ENCODE results near the gene SGK2. TPM values are rescaled to one million over a fixed set of nuclear protein-coding genes. Genes with fewer than 3 reads are reported as not detected.
A peak's percentile ranks its signal among the peaks of the same experiment; 100 is the strongest.

Gene SGK2
- total RNA-seq, 1 donor from 2014 or later, result 8.3 TPM

GRCh38 chr20:43536041-43536816, 22.6 kb upstream of the SGK2 start:
- DNase-seq, result no peak

GRCh38 chr20:43536817-43537440, 21.9 kb upstream of the SGK2 start:
- no peak for DNase-seq

- DNase-seq, result peak; percentile 26
Observed at GRCh38 chr20:43537921-43538877, 20.6 kb upstream of the SGK2 start.

- DNase-seq, result no peak
Observed at GRCh38 chr20:43538878-43539700, 19.7 kb upstream of the SGK2 start.

GRCh38 chr20:43539975-43540672, 18.7 kb upstream of the SGK2 start:
- DNase-seq, result no peak

- DNase-seq, result no peak
Observed at GRCh38 chr20:43540673-43541060, 18.2 kb upstream of the SGK2 start.

- no peak for DNase-seq
Observed at GRCh38 chr20:43541214-43541613, 17.6 kb upstream of the SGK2 start.

- DNase-seq, result no peak
Observed at GRCh38 chr20:43542161-43542560, 16.7 kb upstream of the SGK2 start.

GRCh38 chr20:43542674-43543073, 16.2 kb upstream of the SGK2 start:
- no peak for DNase-seq

- no peak for DNase-seq
Observed at GRCh38 chr20:43543138-43543537, 15.7 kb upstream of the SGK2 start.

GRCh38 chr20:43544501-43544900, 14.3 kb upstream of the SGK2 start:
- no peak for DNase-seq

- DNase-seq, result no peak
Observed at GRCh38 chr20:43545837-43546578, 12.8 kb upstream of the SGK2 start.

GRCh38 chr20:43548273-43548880, 10.4 kb upstream of the SGK2 start:
- no peak for DNase-seq

GRCh38 chr20:43549416-43550065, 9.3 kb upstream of the SGK2 start:
- no peak for DNase-seq

- no peak for DNase-seq
Observed at GRCh38 chr20:43550456-43550855, 8.4 kb upstream of the SGK2 start.

- DNase-seq, result no peak
Observed at GRCh38 chr20:43554369-43554768, 4.5 kb upstream of the SGK2 start.

- no peak for DNase-seq
Observed at GRCh38 chr20:43559147-43559987, 540 bp downstream of the SGK2 start.

GRCh38 chr20:43560974-43561373, 2.1 kb downstream of the SGK2 start:
- no peak for DNase-seq

GRCh38 chr20:43563429-43563828, 4.6 kb downstream of the SGK2 start:
- no peak for DNase-seq
